Retinal pigment epithelial cell (primary cell): ENCODE measurements around the gene KREMEN1.

Experiments used
- DNase-seq: peaks from one replicate; pipeline ENCODE4 v3.0.0-alpha.2; 2010; ENCODE audit warnings: low read depth
- H3K4me3 ChIP-seq: 2 replicates; pipeline ENCODE4 v1.5.1; 2011; ENCODE audit warnings: mild to moderate bottlenecking, low read length, control low read depth, moderate library complexity
- CTCF ChIP-seq: conservative IDR thresholded peaks from 2 replicates; pipeline ENCODE4 v1.5.1; 2011; ENCODE audit warnings: low read depth, low read length, control low read depth, inconsistent platforms

Gene KREMEN1

DNA sequence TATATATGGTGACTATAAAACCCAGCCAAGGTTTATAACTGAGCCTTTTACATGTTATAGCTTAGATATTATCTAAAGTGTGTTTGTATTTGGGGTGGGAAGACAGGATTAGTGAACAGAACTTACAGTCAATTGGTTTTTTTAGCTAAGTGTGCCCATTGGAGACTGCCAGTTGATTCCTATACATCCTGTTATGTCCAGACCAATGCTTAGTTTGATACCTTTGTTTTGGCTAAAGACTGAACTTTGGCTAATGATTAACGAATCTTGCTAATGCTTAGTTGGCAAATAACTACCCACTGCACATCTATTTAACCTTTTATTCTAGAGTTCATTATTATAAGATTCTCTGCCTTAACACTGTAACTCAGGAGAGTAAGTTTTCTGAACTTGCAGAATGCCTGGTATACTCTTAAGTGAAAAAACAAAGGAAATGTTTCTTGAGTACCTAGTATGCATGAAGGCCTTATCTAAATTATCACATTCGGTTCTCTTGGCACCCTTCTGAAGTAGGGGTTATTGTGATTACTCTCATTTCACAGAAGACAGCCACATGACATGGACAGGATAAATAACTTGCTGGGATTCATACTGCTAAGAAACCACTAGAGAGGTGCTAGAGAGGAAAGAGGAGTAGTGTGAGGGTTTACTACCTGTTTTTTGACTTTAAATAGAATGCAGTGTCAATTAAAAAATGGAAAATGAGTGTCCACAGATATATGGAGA is 54.0 kb downstream of the KREMEN1 start:
- TF ChIP-seq CTCF, result no peak
- no peak for DNase-seq

DNA sequence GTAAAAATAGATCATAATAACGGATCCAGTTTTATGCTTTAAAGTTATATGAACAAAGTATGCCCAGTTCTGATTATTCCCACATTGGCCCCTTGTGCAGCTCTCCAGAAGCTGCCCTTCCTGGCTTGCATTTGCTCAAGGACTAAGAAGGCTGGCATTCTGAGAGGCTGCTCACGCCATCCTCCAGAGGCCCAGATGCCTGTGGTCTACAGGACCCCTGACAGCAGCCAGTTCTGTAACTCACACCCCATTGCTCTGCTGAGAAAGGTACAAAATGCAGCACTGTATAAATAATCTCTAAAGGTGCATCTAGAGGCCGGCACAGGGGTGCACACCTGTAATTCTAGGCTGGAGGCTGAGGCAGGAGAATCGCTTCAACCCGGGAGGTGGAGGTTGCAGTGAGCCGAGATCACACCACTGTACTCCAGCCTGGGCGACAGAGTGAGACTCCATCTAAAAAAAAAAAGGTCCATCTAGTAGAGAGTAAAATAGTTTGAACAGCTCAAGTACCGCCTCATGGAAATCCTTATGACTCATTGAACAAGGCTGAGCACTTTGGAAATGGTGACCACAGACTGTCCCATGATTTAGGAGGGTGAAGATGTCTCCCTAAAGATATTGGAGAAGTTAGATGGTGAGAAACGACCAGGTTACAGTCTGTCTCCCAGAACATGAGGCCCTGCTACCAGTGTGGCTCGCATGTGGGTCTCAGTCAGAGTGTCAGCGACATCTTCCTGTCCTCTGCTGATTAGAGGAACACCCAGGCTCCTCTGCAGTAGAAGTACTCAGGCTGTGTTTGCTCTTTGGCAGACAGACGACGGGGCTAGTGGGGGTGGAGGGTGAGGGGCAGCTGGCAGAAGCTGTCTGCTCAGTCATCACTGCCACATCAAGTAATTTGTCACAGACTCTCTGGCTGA is 56.3 kb downstream of the KREMEN1 start:
- no peak overlapping the region for H3K4me3 ChIP-seq
- no peak for DNase-seq
- no peak for TF ChIP-seq CTCF

More for the DNA sequence above, 54.0 kb downstream of the KREMEN1 start:
- H3K4me3 ChIP-seq, result no peak overlapping the region

DNA sequence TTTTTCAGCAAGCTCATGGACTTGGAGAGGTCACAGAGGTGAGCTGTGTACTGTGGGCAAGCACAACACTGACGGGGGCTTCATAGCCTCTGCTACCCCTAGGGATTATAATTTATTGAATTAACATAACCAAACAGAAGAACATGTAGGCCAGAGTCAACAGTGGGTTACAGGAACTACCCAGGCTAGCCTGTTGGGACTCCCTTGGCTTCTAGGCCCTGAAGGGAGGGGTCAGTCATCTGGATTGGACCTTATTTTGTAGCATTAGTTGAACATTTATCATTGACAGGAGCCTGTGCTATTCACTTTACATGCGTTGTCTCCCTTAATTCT is 56.9 kb downstream of the KREMEN1 start:
- no peak overlapping the region for H3K4me3 ChIP-seq
- no peak for TF ChIP-seq CTCF
- no peak for DNase-seq

GRCh38 chr22:29130476-29130875 is 57.6 kb downstream of the KREMEN1 start:
- no peak for DNase-seq
- H3K4me3 ChIP-seq, result no peak overlapping the region
- no peak for TF ChIP-seq CTCF

DNA sequence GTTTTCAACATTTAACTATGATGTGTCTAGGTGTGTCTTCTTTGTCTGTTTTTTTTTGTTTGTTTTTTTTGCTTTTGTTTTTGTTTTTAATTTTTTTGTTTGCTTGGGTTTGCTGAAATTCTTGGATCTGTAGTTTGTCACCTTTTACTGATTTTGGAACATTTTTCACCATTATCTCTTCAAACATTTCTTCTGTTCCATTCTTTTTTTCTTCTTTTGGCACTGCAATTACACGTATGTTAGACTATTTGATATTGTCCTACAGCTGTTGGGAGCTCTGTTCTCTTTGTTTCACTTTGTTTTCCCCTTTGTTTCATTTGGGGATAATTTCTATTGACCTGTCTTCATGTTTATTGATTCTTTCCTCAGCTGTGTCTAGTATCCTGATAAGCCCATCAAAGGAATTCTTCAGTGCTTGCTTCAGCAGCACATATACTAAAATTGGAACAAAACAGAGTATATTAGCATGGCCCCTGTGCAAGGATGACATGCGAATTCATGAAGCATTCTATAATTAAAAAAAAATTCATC is 60.8 kb downstream of the KREMEN1 start:
- TF ChIP-seq CTCF, result no peak

GRCh38 chr22:29134448-29134847 is 61.6 kb downstream of the KREMEN1 start:
- DNase-seq, result no peak
- no peak overlapping the region for H3K4me3 ChIP-seq
- no peak for TF ChIP-seq CTCF

More for the DNA sequence above, 60.8 kb downstream of the KREMEN1 start:
- DNase-seq, result no peak
- H3K4me3 ChIP-seq, result no peak overlapping the region
